Panc1 (cell line): ENCODE measurements around the gene EIF3B. TPM values are rescaled to one million over a fixed set of nuclear protein-coding genes. Genes with fewer than 3 reads are reported as not detected.

Experiments
- ATAC-seq: fragments of 200-7000 bp; cut with Tn5 transposase; 2 replicates; pipeline ENCODE4 v1.9.1; 2020; ENCODE audit warnings: mild to moderate bottlenecking, moderate library complexity
- BruUV-seq: library from RNA; stranded (reverse); fragments of 400-500 nt; replicated peaks from 2 replicates; lab custom pipeline; 2021; lab: Mats Ljungman, UMichigan
- CTCF ChIA-PET: fragments of 300-600 bp; sonication (Branson Sonifier 250); formaldehyde crosslinking; loops from one replicate; lab custom pipeline; 2022; ENCODE audit warnings: antibody characterized with exemption; lab: Charles Lee
- POLR2A ChIA-PET: fragments of 300-600 bp; sonication (Branson Sonifier 250); formaldehyde crosslinking; loops from one replicate; lab custom pipeline; 2022; ENCODE audit warnings: antibody characterized with exemption; lab: Charles Lee
- DNase-seq: peaks from one replicate; pipeline ENCODE4 v3.0.0-alpha.2; 2010; ENCODE audit warnings: low read depth, low spot score
- H3K27ac ChIP-seq: 2 replicates; pipeline ENCODE4 v1.5.1; 2011; ENCODE audit warnings: mild to moderate bottlenecking, low read length, inconsistent platforms
- H3K27me3 ChIP-seq: fragments of 200-500 bp; sonication (Bioruptor generic); 2 replicates; pipeline ENCODE4 v1.6.0; 2014; ENCODE audit warnings: low read length, inconsistent platforms; ENCODE audit not compliant: control insufficient read depth, insufficient read depth
- H3K36me3 ChIP-seq: fragments of 200-500 bp; sonication (Bioruptor generic); 2 replicates; pipeline ENCODE4 v1.5.1; 2014; ENCODE audit warnings: inconsistent platforms, mild to moderate bottlenecking, low read length, moderate library complexity; ENCODE audit not compliant: control insufficient read depth, insufficient read depth
- H3K4me1 ChIP-seq: 2 replicates; pipeline ENCODE4 v1.5.1; 2011; ENCODE audit warnings: inconsistent platforms, mild to moderate bottlenecking, low read length, moderate library complexity; ENCODE audit not compliant: control insufficient read depth, insufficient read depth
- H3K4me3 ChIP-seq, 2 experiments: 2 replicates each; pipeline ENCODE4 v1.5.1; 2011 to 2012; ENCODE audit warnings: low read depth in 2 of 2, low read length in 2 of 2, mild to moderate bottlenecking in 2 of 2, inconsistent platforms in 1 of 2, moderate library complexity in 1 of 2
- H3K9me3 ChIP-seq: fragments of 200-500 bp; sonication (Bioruptor generic); 2 replicates; pipeline ENCODE4 v1.5.1; 2014; ENCODE audit warnings: low read depth, mild to moderate bottlenecking, inconsistent platforms, low read length, moderate library complexity; ENCODE audit not compliant: control insufficient read depth, insufficient read depth
- POLR2AphosphoS5 ChIP-seq: IDR thresholded peaks from 2 replicates; pipeline ENCODE4 v1.6.1; 2012; ENCODE audit warnings: mild to moderate bottlenecking, low read depth, low read length, moderate library complexity
- SIN3A ChIP-seq: IDR thresholded peaks from 2 replicates; pipeline ENCODE4 v1.6.1; 2012; ENCODE audit warnings: low read depth, mild to moderate bottlenecking, low read length, moderate library complexity, borderline replicate concordance; ENCODE audit not compliant: insufficient read depth
- TCF7L2 ChIP-seq: IDR thresholded peaks from 2 replicates; pipeline ENCODE4 v1.6.1; 2011; ENCODE audit warnings: mild to moderate bottlenecking, low read depth, low read length, inconsistent platforms
- in situ Hi-C: cut with HindIII; loops from 2 replicates; pipeline ENCODE4 v1.10.0; 2016; ENCODE audit warnings: low sequenced_read_pairs, low pct_unique_long_range_greater_than_20kb
- intact Hi-C: fragments of 100-400 bp; cut with micrococcal nuclease; formaldehyde crosslinking; loops from one replicate; pipeline ENCODE4 v1.10.0; 2022; ENCODE audit not compliant: unreplicated experiment
- total RNA-seq: library from RNA; stranded (reverse); gene quantifications from one replicate; pipeline ENCODE4 v1.2.1, GENCODE V29; 2021; ENCODE audit not compliant: unreplicated experiment
- TF ChIP-seq, protein P1 (sequence below): fragments of 450-650 bp; IDR thresholded peaks from 2 replicates; pipeline ENCODE4 v1.5.1; 2017; ENCODE audit warnings: mild to moderate bottlenecking
- TF ChIP-seq, protein P2 (sequence below), 2 experiments: IDR thresholded peaks; 2 replicates each; pipeline ENCODE4 v1.6.1; 2011 to 2012; ENCODE audit warnings: low read depth in 2 of 2, control low read depth in 1 of 2, low read length in 1 of 2, mild to moderate bottlenecking in 1 of 2, moderate library complexity in 1 of 2; ENCODE audit not compliant: insufficient read depth in 1 of 2

EIF3B gene
- total RNA-seq, 1 experiment from 2014 or later = 432 TPM

- Histone ChIP-seq H3K4me3 (no peak overlapping the region), H3K4me1 (no peaks in the 10 kb centered on the region), H3K36me3 (no peaks in the 10 kb centered on the region), H3K27me3 (no peaks in the 10 kb centered on the region), H3K9me3 (no peaks in the 10 kb centered on the region), H3K27ac (no peak overlapping the region)
- TF ChIP-seq, protein P1, sequence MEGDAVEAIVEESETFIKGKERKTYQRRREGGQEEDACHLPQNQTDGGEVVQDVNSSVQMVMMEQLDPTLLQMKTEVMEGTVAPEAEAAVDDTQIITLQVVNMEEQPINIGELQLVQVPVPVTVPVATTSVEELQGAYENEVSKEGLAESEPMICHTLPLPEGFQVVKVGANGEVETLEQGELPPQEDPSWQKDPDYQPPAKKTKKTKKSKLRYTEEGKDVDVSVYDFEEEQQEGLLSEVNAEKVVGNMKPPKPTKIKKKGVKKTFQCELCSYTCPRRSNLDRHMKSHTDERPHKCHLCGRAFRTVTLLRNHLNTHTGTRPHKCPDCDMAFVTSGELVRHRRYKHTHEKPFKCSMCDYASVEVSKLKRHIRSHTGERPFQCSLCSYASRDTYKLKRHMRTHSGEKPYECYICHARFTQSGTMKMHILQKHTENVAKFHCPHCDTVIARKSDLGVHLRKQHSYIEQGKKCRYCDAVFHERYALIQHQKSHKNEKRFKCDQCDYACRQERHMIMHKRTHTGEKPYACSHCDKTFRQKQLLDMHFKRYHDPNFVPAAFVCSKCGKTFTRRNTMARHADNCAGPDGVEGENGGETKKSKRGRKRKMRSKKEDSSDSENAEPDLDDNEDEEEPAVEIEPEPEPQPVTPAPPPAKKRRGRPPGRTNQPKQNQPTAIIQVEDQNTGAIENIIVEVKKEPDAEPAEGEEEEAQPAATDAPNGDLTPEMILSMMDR = no peak
- TF ChIP-seq POLR2AphosphoS5 = no peak
- ChIA-PET POLR2A (no interaction called here), CTCF (interaction anchor here (0.5 kb wide), 1 partner anchor 13 kb away, joined by 3 read pairs; no protein-coding TSS in a partner anchor)
- no TSS peak for BruUV-seq
- DNase-seq (no peak), ATAC-seq (no peak)
- intact Hi-C loops (no loop called here), in situ Hi-C loops (no loop called here)
Measured at GRCh38 chr7:2325162-2325561, 29.5 kb upstream of the EIF3B start.

DNA sequence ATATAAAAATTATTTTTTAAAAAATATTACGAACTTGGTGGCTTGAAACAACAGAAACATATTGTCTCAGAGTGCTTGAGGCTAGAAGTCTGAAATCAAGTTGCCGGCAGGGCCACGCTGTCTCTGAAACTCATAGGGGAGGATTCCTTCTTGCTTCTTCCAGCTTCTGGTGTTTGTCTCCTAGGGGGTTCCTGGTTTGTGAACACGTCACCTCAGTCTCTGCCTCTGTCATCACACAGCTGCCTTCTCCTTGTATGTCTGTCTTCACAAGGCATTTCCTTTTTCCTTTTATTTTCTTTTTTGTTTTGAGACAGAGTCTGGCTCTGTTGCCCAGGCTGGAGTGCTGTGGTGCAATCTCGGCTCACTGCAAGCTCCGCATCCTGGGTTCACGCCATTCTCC, 27.7 kb upstream of the EIF3B start:
- DNase-seq (no peak), ATAC-seq (no peak)
- H3K9me3 ChIP-seq = no peaks in the 10 kb centered on the region
- H3K36me3 ChIP-seq = no peaks in the 10 kb centered on the region
- in situ Hi-C loops (no loop called here), intact Hi-C loops (no loop called here)
- no peak overlapping the region for H3K4me3 ChIP-seq
- CTCF ChIA-PET = no interaction called here
- POLR2A ChIA-PET = interaction anchor here (0.6 kb wide), 1 partner anchor 91 kb away, joined by 4 read pairs; no protein-coding TSS in a partner anchor
- TF ChIP-seq TCF7L2 (no peak), POLR2AphosphoS5 (no peak), SIN3A (no peak)
- TF ChIP-seq, protein P1 = no peak
- TF ChIP-seq, protein P2, sequence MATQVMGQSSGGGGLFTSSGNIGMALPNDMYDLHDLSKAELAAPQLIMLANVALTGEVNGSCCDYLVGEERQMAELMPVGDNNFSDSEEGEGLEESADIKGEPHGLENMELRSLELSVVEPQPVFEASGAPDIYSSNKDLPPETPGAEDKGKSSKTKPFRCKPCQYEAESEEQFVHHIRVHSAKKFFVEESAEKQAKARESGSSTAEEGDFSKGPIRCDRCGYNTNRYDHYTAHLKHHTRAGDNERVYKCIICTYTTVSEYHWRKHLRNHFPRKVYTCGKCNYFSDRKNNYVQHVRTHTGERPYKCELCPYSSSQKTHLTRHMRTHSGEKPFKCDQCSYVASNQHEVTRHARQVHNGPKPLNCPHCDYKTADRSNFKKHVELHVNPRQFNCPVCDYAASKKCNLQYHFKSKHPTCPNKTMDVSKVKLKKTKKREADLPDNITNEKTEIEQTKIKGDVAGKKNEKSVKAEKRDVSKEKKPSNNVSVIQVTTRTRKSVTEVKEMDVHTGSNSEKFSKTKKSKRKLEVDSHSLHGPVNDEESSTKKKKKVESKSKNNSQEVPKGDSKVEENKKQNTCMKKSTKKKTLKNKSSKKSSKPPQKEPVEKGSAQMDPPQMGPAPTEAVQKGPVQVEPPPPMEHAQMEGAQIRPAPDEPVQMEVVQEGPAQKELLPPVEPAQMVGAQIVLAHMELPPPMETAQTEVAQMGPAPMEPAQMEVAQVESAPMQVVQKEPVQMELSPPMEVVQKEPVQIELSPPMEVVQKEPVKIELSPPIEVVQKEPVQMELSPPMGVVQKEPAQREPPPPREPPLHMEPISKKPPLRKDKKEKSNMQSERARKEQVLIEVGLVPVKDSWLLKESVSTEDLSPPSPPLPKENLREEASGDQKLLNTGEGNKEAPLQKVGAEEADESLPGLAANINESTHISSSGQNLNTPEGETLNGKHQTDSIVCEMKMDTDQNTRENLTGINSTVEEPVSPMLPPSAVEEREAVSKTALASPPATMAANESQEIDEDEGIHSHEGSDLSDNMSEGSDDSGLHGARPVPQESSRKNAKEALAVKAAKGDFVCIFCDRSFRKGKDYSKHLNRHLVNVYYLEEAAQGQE (IDR thresholded peaks at IDR 0.05; ENCODE audit: insufficient read depth in 1 of 2, low read depth in 2 of 2, low read length in 1 of 2) = no peak
- H3K27me3 ChIP-seq = no peaks in the 10 kb centered on the region
- H3K27ac ChIP-seq = no peak overlapping the region
- TSS peak; percentile 78 for BruUV-seq
- no peaks in the 10 kb centered on the region for H3K4me1 ChIP-seq
